GM12875 (cell line): Measurements from ENCODE around the gene TSHZ1.

Experiments used
- H3K4me3 ChIP-seq: one replicate; pipeline ENCODE4 v1.5.1; 2011; ENCODE audit warnings: low read depth, low read length, control low read depth
- TF ChIP-seq, protein P1 (sequence below): IDR thresholded peaks from 2 replicates; pipeline ENCODE4 v1.5.1; 2011; ENCODE audit warnings: low read depth, mild to moderate bottlenecking, control low read depth, inconsistent platforms, low read length, moderate library complexity, borderline replicate concordance; ENCODE audit not compliant: insufficient read depth

Gene TSHZ1

GRCh38 chr18:75293591-75293990, 83.0 kb downstream of the TSHZ1 start:
- TF ChIP-seq, protein P1, sequence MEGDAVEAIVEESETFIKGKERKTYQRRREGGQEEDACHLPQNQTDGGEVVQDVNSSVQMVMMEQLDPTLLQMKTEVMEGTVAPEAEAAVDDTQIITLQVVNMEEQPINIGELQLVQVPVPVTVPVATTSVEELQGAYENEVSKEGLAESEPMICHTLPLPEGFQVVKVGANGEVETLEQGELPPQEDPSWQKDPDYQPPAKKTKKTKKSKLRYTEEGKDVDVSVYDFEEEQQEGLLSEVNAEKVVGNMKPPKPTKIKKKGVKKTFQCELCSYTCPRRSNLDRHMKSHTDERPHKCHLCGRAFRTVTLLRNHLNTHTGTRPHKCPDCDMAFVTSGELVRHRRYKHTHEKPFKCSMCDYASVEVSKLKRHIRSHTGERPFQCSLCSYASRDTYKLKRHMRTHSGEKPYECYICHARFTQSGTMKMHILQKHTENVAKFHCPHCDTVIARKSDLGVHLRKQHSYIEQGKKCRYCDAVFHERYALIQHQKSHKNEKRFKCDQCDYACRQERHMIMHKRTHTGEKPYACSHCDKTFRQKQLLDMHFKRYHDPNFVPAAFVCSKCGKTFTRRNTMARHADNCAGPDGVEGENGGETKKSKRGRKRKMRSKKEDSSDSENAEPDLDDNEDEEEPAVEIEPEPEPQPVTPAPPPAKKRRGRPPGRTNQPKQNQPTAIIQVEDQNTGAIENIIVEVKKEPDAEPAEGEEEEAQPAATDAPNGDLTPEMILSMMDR, result no peak
- no peak overlapping the region for H3K4me3 ChIP-seq

DNA sequence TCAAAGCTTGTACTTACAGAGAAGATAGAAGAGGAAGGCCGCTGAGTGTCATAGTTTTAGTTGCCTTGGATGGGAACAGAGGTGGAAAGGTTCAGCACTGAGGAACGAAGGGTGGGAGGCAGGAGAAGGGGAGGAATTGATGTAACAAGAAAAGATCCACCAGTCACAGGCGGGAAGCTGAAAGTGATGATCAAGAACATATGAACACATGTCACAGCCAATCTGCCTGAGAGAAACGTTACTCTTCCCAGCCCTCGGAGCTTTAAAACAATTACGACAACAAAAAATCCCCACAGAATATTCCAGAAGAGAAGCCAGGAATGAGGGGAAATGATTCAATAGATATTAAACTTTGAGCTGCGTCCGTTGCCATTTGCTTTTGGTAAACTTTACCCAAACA, 87.1 kb downstream of the TSHZ1 start:
- TF ChIP-seq, protein P1, result no peak
- no peak overlapping the region for H3K4me3 ChIP-seq

- H3K4me3 ChIP-seq, result no peak overlapping the region
Measured at GRCh38 chr18:75304678-75305557, 94.3 kb downstream of the TSHZ1 start.

DNA sequence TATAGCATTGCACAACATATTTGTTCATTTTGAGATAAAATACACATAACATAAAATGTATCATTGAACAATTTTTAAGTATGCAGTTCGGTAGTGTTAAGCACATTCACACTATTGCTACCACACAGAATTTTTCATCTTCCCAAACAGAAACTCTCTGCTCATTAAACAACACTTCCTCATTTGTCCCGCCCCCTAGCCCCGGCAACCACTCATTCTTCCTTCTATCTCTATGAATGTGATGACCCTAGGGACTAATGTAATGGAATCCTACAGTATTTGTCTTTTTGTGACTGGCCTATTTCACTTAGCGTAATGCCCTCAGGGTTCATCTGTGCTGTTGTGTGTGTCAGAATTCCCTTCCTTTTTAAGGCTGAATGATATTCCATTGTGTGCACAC, 95.4 kb downstream of the TSHZ1 start:
- TF ChIP-seq, protein P1, result no peak
- no peak overlapping the region for H3K4me3 ChIP-seq

More at GRCh38 chr18:75304678-75305557, 94.3 kb downstream of the TSHZ1 start:
- TF ChIP-seq, protein P1, result no peak

GRCh38 chr18:75307530-75307929, 96.9 kb downstream of the TSHZ1 start:
- TF ChIP-seq, protein P1, result no peak
- H3K4me3 ChIP-seq, result no peak overlapping the region

GRCh38 chr18:75309564-75309963, 99.0 kb downstream of the TSHZ1 start:
- TF ChIP-seq, protein P1, result no peak
- no peak overlapping the region for H3K4me3 ChIP-seq

- TF ChIP-seq, protein P1, result no peak
- H3K4me3 ChIP-seq, result no peak overlapping the region
Measured at GRCh38 chr18:75314117-75314516, 103.5 kb downstream of the TSHZ1 start.
